H1 (cell line): ENCODE measurements around the gene FTCDNL1. TPM values are rescaled to one million over a fixed set of nuclear protein-coding genes. Genes with fewer than 3 reads are reported as not detected.

Source experiments
- CTCF ChIA-PET: fragments of 300-600 bp; sonication (Branson Sonifier 250); formaldehyde crosslinking; loops from one replicate; lab custom pipeline; 2021; ENCODE audit not compliant: partially characterized antibody; lab: Charles Lee
- POLR2A ChIA-PET: fragments of 300-600 bp; sonication (Branson Sonifier 250); formaldehyde crosslinking; loops from one replicate; lab custom pipeline; 2021; ENCODE audit warnings: inconsistent platforms; ENCODE audit not compliant: partially characterized antibody; lab: Charles Lee
- DNase-seq, 2 experiments: peaks; one replicate each; pipeline versions ENCODE4 v3.0.0 to v3.0.0-alpha.2; 2010 to 2022; ENCODE audit warnings: low spot score in 2 of 2, low read depth in 1 of 2, mixed read lengths in 1 of 2
- FAIRE-seq: peaks from 2 replicates; lab custom pipeline; 2011; peaks lifted over from hg19 to GRCh38; lab: Jason Lieb, UNC
- H2AFZ ChIP-seq: 2 replicates; pipeline ENCODE4 v1.8.1; 2012; ENCODE audit warnings: low read length, inconsistent platforms
- H2AK5ac ChIP-seq: 2 replicates; pipeline ENCODE4 v1.6.1; 2013; ENCODE audit warnings: low read depth, low read length
- H2BK120ac ChIP-seq: replicated peaks from 2 replicates; pipeline ENCODE3; 2013; ENCODE audit warnings: low read depth, low read length, inconsistent platforms
- H2BK12ac ChIP-seq: 2 replicates; pipeline ENCODE4 v1.6.1; 2013; ENCODE audit warnings: low read depth, low read length
- H2BK15ac ChIP-seq: 2 replicates; pipeline ENCODE4 v1.6.1; 2013; ENCODE audit warnings: low read length
- H2BK20ac ChIP-seq: 2 replicates; pipeline ENCODE4 v1.6.1; 2013; ENCODE audit warnings: low read length
- H2BK5ac ChIP-seq: 2 replicates; pipeline ENCODE4 v1.6.1; 2013; ENCODE audit warnings: low read depth, low read length
- H3K14ac ChIP-seq: 2 replicates; pipeline ENCODE4 v1.6.1; 2013; ENCODE audit warnings: inconsistent platforms; ENCODE audit not compliant: insufficient read length
- H3K18ac ChIP-seq: 2 replicates; pipeline ENCODE4 v1.6.1; 2013; ENCODE audit warnings: low read length; ENCODE audit errors: extremely low read depth
- H3K23ac ChIP-seq: 2 replicates; pipeline ENCODE4 v1.6.1; 2013; ENCODE audit warnings: inconsistent platforms; ENCODE audit not compliant: insufficient read length
- H3K23me2 ChIP-seq: 2 replicates; pipeline ENCODE4 v1.6.1; 2013; ENCODE audit warnings: low read depth, low read length
- H3K27ac ChIP-seq: 2 replicates; pipeline ENCODE4 v1.6.1; 2011; ENCODE audit warnings: low read depth, low read length, inconsistent platforms
- H3K27me3 ChIP-seq, 4 experiments: replicated peaks in 1 of 4; 1 replicate in 1 of 4; 2 replicates in 3 of 4; pipeline versions ENCODE4 v1.6.1 to v1.8.1; 2011 to 2013; ENCODE audit warnings: low read length in 3 of 4, mild to moderate bottlenecking in 3 of 4, inconsistent platforms in 2 of 4, mixed read lengths in 2 of 4, moderate library complexity in 1 of 4; ENCODE audit not compliant: control insufficient read depth in 3 of 4, insufficient read depth in 3 of 4; ENCODE audit errors: extremely low read depth in 1 of 4
- H3K36me3 ChIP-seq, 4 experiments: 2 replicates each; pipeline versions ENCODE4 v1.6.1 to v1.8.1; 2011 to 2013; ENCODE audit warnings: mild to moderate bottlenecking in 4 of 4, low read length in 3 of 4, moderate library complexity in 2 of 4, control low read depth in 1 of 4, inconsistent platforms in 1 of 4; ENCODE audit not compliant: insufficient read depth in 4 of 4, control insufficient read depth in 2 of 4
- H3K4ac ChIP-seq: replicated peaks from 2 replicates; pipeline ENCODE3; 2013; ENCODE audit warnings: low read length, low read depth, mixed read lengths, inconsistent platforms; ENCODE audit not compliant: insufficient read length
- H3K4me1 ChIP-seq, 4 experiments: replicated peaks in 1 of 4; 1 replicate in 1 of 4; 2 replicates in 3 of 4; pipeline versions ENCODE4 v1.6.1 to v1.8.1; 2011 to 2013; ENCODE audit warnings: low read length in 3 of 4, inconsistent platforms in 2 of 4, mixed read lengths in 1 of 4; ENCODE audit not compliant: insufficient read depth in 4 of 4, control insufficient read depth in 3 of 4
- H3K4me2 ChIP-seq, 2 experiments: 2 replicates each; pipeline versions ENCODE4 v1.6.1 to v1.8.1; 2011 to 2013; ENCODE audit warnings: low read depth in 2 of 2, low read length in 2 of 2, control low read depth in 1 of 2, inconsistent platforms in 1 of 2, mild to moderate bottlenecking in 1 of 2; ENCODE audit not compliant: insufficient read depth in 1 of 2
- H3K4me3 ChIP-seq, 4 experiments: fragments of 200-600, 300-600 bp in 1 of 4; sonication (generic), shearing (Covaris generic), sonication (Bioruptor Twin) in 1 of 4; 2 replicates each; pipeline versions ENCODE4 v1.5.1 to v1.8.1; 2011 to 2016; ENCODE audit warnings: low read length in 4 of 4, low read depth in 3 of 4, control low read depth in 2 of 4, inconsistent platforms in 2 of 4, mild to moderate bottlenecking in 2 of 4, mixed read lengths in 1 of 4, moderate library complexity in 1 of 4; ENCODE audit not compliant: insufficient read depth in 2 of 4; ENCODE audit errors: extremely low read depth in 1 of 4
- H3K56ac ChIP-seq: replicated peaks from 2 replicates; pipeline ENCODE3; 2013; ENCODE audit warnings: low read depth, mild to moderate bottlenecking, mixed read lengths, low read length, inconsistent platforms; ENCODE audit not compliant: insufficient read length
- H3K79me1 ChIP-seq: 2 replicates; pipeline ENCODE4 v1.6.1; 2013; ENCODE audit warnings: low read depth, low read length, control low read depth
- H3K79me2 ChIP-seq, 2 experiments: 2 replicates each; pipeline versions ENCODE4 v1.6.1 to v1.8.1; 2012 to 2013; ENCODE audit warnings: low read length in 2 of 2, mild to moderate bottlenecking in 2 of 2, inconsistent platforms in 1 of 2; ENCODE audit not compliant: insufficient read depth in 2 of 2, control insufficient read depth in 1 of 2
- H3K9ac ChIP-seq, 4 experiments: replicated peaks in 1 of 4; 1 replicate in 1 of 4; 2 replicates in 3 of 4; pipeline versions ENCODE4 v1.6.1 to v1.8.1; 2011 to 2013; ENCODE audit warnings: low read depth in 3 of 4, low read length in 3 of 4, control low read depth in 2 of 4, mild to moderate bottlenecking in 2 of 4, moderate library complexity in 2 of 4, inconsistent platforms in 1 of 4; ENCODE audit errors: extremely low read depth in 1 of 4
- H3K9me3 ChIP-seq, 2 experiments: 2 replicates each; pipeline versions ENCODE4 v1.6.1 to v1.8.1; 2012 to 2013; ENCODE audit warnings: mild to moderate bottlenecking in 2 of 2, moderate library complexity in 2 of 2, control low read depth in 1 of 2, inconsistent platforms in 1 of 2, low read depth in 1 of 2, low read length in 1 of 2, mixed read lengths in 1 of 2; ENCODE audit not compliant: insufficient read depth in 2 of 2
- H4K20me1 ChIP-seq, 2 experiments: replicated peaks in 1 of 2; 2 replicates each; pipeline versions ENCODE3 to v1.8.1; 2011 to 2013; ENCODE audit warnings: inconsistent platforms in 2 of 2, low read length in 2 of 2, mild to moderate bottlenecking in 1 of 2; ENCODE audit not compliant: insufficient read depth in 2 of 2, control insufficient read depth in 1 of 2
- H4K5ac ChIP-seq: 2 replicates; pipeline ENCODE4 v1.6.1; 2013; ENCODE audit warnings: low read length, low read depth, mixed read lengths, inconsistent platforms; ENCODE audit not compliant: insufficient read length
- H4K8ac ChIP-seq: 2 replicates; pipeline ENCODE4 v1.8.0; 2013; ENCODE audit warnings: mild to moderate bottlenecking, moderate library complexity, low read length, inconsistent platforms; ENCODE audit not compliant: insufficient read depth; ENCODE audit errors: extremely low read depth
- H4K91ac ChIP-seq: replicated peaks from 2 replicates; pipeline ENCODE3; 2013; ENCODE audit warnings: low read length, mixed read lengths, inconsistent platforms; ENCODE audit not compliant: insufficient read length
- CTCF ChIP-seq, 3 experiments: IDR thresholded peaks; 1 replicate in 2 of 3; 2 replicates in 1 of 3; pipeline versions ENCODE4 v1.5.1 to v1.6.1; 2011; ENCODE audit warnings: low read length in 3 of 3, mild to moderate bottlenecking in 3 of 3, inconsistent platforms in 2 of 3, low read depth in 1 of 3, moderate library complexity in 1 of 3; ENCODE audit not compliant: insufficient read depth in 1 of 3; ENCODE audit errors: control extremely low read depth in 1 of 3
- GABPA ChIP-seq: IDR thresholded peaks from 2 replicates; pipeline ENCODE4 v1.6.1; 2011; ENCODE audit warnings: mild to moderate bottlenecking, low read length, moderate library complexity, borderline replicate concordance; ENCODE audit not compliant: insufficient read depth
- NRF1 ChIP-seq: IDR thresholded peaks from 2 replicates; pipeline ENCODE4 v1.6.1; 2011; ENCODE audit warnings: mild to moderate bottlenecking, low read depth, low read length, improper control_type of control experiment
- RXRA ChIP-seq: IDR thresholded peaks from 2 replicates; pipeline ENCODE4 v1.6.1; 2011; ENCODE audit warnings: low read depth, mild to moderate bottlenecking, low read length, moderate library complexity; ENCODE audit not compliant: insufficient read depth
- SP4 ChIP-seq: IDR thresholded peaks from 2 replicates; pipeline ENCODE4 v1.6.1; 2012; ENCODE audit warnings: low read length, inconsistent platforms
- WGBS, 2 experiments: shearing (Covaris generic) in 1 of 2; methylation state at CpG; one replicate each; pipeline versions ENCODE4 v1.1.6 to v1.1.7; 2013 to 2015; ENCODE audit warnings: low lambda C conversion rate in 2 of 2, mixed read lengths in 2 of 2, inconsistent platforms in 1 of 2, low coverage in 1 of 2, missing lambda C conversion rate in 1 of 2; ENCODE audit not compliant: insufficient replicate concordance in 2 of 2, insufficient coverage in 1 of 2, insufficient read length in 1 of 2; ENCODE audit errors: extremely low coverage in 1 of 2, missing lambda C conversion rate in 1 of 2; 5-methylcytosine and 5-hydroxymethylcytosine counted together
- polyA plus RNA-seq, 7 experiments: library from polyadenylated mRNA; depleted of rRNA in 3 of 7; stranded (reverse) in 5 of 7; unstranded in 2 of 7; fragments of >200 nt in 5 of 7; fragments of 200-250 nt in 2 of 7; gene quantifications; 1 replicate in 5 of 7; 2 replicates in 1 of 7; 4 replicates in 1 of 7; pipeline versions ENCODE4 v1.2.1 to v1.2.3, GENCODE V29; 2011 to 2013; ENCODE audit warnings: missing spikeins in 2 of 7, mixed read lengths in 2 of 7
- total RNA-seq: library from RNA; stranded (reverse); fragmentation: NEBNext Ultra II Directional; extraction: Animal tissue kit (Norgen Biotek cat#: 25700); gene quantifications from 2 replicates; pipeline ENCODE4 v1.2.1, GENCODE V29; 2021

The FTCDNL1 gene
- total and polyA plus RNA-seq, 2 of the 8 experiments (the other 6 are each of a cell fraction or from before 2014, with no cell fraction given), result 0.41 to 0.97 TPM

- Histone ChIP-seq H2BK120ac (no peak overlapping the region), H2AFZ (no peak overlapping the region), H3K23me2 (no peaks in the 10 kb centered on the region), H2BK5ac (no peak overlapping the region), H3K27ac (no peak overlapping the region), H2BK12ac (no peak overlapping the region), H2AK5ac (no peak overlapping the region), H3K4ac (no peak overlapping the region), H2BK15ac (no peak overlapping the region), H3K18ac (no peak overlapping the region), H4K20me1 (no peaks in the 10 kb centered on the region), H4K91ac (no peak overlapping the region), H3K4me2 (no peak overlapping the region), H2BK20ac (no peak overlapping the region), H4K8ac (no peak overlapping the region), H3K9me3 (no peaks in the 10 kb centered on the region), H3K79me1 (no peaks in the 10 kb centered on the region), H3K4me3 (no peak overlapping the region), H4K5ac (no peak overlapping the region), H3K23ac (no peak overlapping the region), H3K4me1 (no peaks in the 10 kb centered on the region), H3K79me2 (no peaks in the 10 kb centered on the region), H3K14ac (no peak overlapping the region), H3K9ac (no peak overlapping the region), H3K27me3 (no peaks in the 10 kb centered on the region), H3K56ac (no peak overlapping the region), H3K36me3 (no peaks in the 10 kb centered on the region)
- 92% methylated on average over 4 of the region's 4 CpGs; no CpG with 5 or more reads in 1 of the 2 experiments for WGBS, 2 experiments
- FAIRE-seq (no peak), DNase-seq (no peak)
- CTCF ChIA-PET, result no interaction called here
- POLR2A ChIA-PET, result no interaction called here
- TF ChIP-seq RXRA, result no peak
- no peak for TF ChIP-seq SP4
- TF ChIP-seq CTCF (IDR thresholded peaks at IDR 0.05; ENCODE audit: control extremely low read depth in 1 of 3, insufficient read depth in 1 of 3, low read depth in 1 of 3, low read length in 3 of 3), result no peak
- TF ChIP-seq GABPA, result no peak
- TF ChIP-seq NRF1, result no peak
These were observed 132.9 kb downstream of the FTCDNL1 start for GRCh38 chr2:199718074-199718473.
